Thymus (tissue), 14 donors: Measurements from ENCODE around the gene AS3MT. TPM values are rescaled to one million over a fixed set of nuclear protein-coding genes. Genes with fewer than 3 reads are reported as not detected.
"Not testable (repeated sequence)": the region's sequence is repeated elsewhere in the genome, so short reads cannot be mapped to it uniquely, and the experiment has no call there.

Experiments used
- DNase-seq, 9 donors: peaks; one replicate each; pipeline ENCODE4 v3.0.0-alpha.2; 2013; ENCODE audit warnings: low spot score in 9 of 9, low read depth in 6 of 9, missing footprints in 1 of 9
- H3K27ac ChIP-seq, 2 donors: one replicate each; pipeline ENCODE4 v1.5.1; 2013; ENCODE audit warnings: control low read depth in 1 of 2, low read depth in 1 of 2, low read length in 1 of 2, mild to moderate bottlenecking in 1 of 2, moderate library complexity in 1 of 2
- H3K27me3 ChIP-seq, 2 donors: one replicate each; pipeline ENCODE4 v1.5.1; 2013; ENCODE audit warnings: low read length in 1 of 2; ENCODE audit not compliant: control insufficient read depth in 2 of 2, insufficient read depth in 1 of 2
- H3K36me3 ChIP-seq, 2 donors: one replicate each; pipeline ENCODE4 v1.5.1; 2013; ENCODE audit warnings: low read length in 1 of 2, mild to moderate bottlenecking in 1 of 2, moderate library complexity in 1 of 2; ENCODE audit not compliant: control insufficient read depth in 2 of 2, insufficient read depth in 2 of 2
- H3K4me1 ChIP-seq, 2 donors: one replicate each; pipeline ENCODE4 v1.5.1; 2013; ENCODE audit warnings: low read length in 2 of 2; ENCODE audit not compliant: control insufficient read depth in 2 of 2, insufficient read depth in 2 of 2
- H3K4me3 ChIP-seq, 2 donors: one replicate each; pipeline ENCODE4 v1.5.1; 2013; ENCODE audit warnings: low read length in 2 of 2, control low read depth in 1 of 2, mild to moderate bottlenecking in 1 of 2
- H3K9me3 ChIP-seq, 2 donors: one replicate each; pipeline ENCODE4 v1.5.1; 2013; ENCODE audit warnings: low read length in 1 of 2, mild to moderate bottlenecking in 1 of 2; ENCODE audit not compliant: control insufficient read depth in 2 of 2, insufficient read depth in 1 of 2
- WGBS: extraction: QIAGEN DNeasy Blood & Tissue Kit; methylation state at CpG from one replicate; pipeline ENCODE4 v1.1.7; 2013; 5-methylcytosine and 5-hydroxymethylcytosine counted together
- long read RNA-seq, 10 donors: transcript quantifications; one replicate each; lab custom pipeline, GENCODE V29; 2026
- polyA plus RNA-seq: library from polyadenylated mRNA; stranded (reverse); fragments of 200-250 nt; gene quantifications from one replicate; pipeline ENCODE4 v1.2.3, GENCODE V29; 2013
- total RNA-seq: library from RNA; stranded (reverse); fragments of 120-200 nt; gene quantifications from one replicate; pipeline ENCODE4 v1.2.4, GENCODE V29; 2013
- donor health status: healthy.

AS3MT gene
- total RNA-seq, result 5.2 TPM
- 6.4 TPM for polyA plus RNA-seq
- long read RNA-seq, donor 1, result 0 reads
- long read RNA-seq, donor 2, result 0 reads
- long read RNA-seq, donor 3, result 0 reads
- long read RNA-seq, donor 4, result 0 reads
- long read RNA-seq, donor 5, partial matches to known transcripts, result 7 of 7 reads
- long read RNA-seq, donor 5, other reads (novel, unspliced or antisense), result 0 of 7 reads
- long read RNA-seq, donor 6, result 0 reads
- long read RNA-seq, donor 7, result 0 reads
- long read RNA-seq, donor 8, partial matches to known transcripts, result 0 of 2 reads
- long read RNA-seq, donor 8, other reads (novel, unspliced or antisense), result 0 of 2 reads
- long read RNA-seq, donor 9, result 0 reads
- long read RNA-seq, donor 10, partial matches to known transcripts, result 0 of 1 reads
- long read RNA-seq, donor 10, other reads (novel, unspliced or antisense), result 0 of 1 reads

GRCh38 chr10:102869258-102870198 lies at the start of gene AS3MT:
AS3MT (plus strand) TSS chr10:102869470; CDS start chr10:102869593, 123 bp downstream.
- peak in 5 of 9 donors; percentile 13 to 62 (median 33) for DNase-seq
- H3K27ac ChIP-seq, result no peak within 1 kb of the TSS

GRCh38 chr10:102820008-102820407 lies 49.3 kb upstream of the AS3MT start:
- not testable (repeated sequence) for H3K27ac ChIP-seq, H3K9me3 ChIP-seq, H3K4me3 ChIP-seq, DNase-seq, H3K27me3 ChIP-seq
- Histone ChIP-seq H3K4me1 (peaks cover 4 to 29% of the 10 kb centered on the region in 2 donors), H3K36me3 (peaks cover 7 to 12% of the 10 kb centered on the region in 2 donors)
- WGBS, result 98% methylated on average over 5 of the region's 5 CpGs

More at GRCh38 chr10:102869258-102870198, at the start of gene AS3MT:
- Histone ChIP-seq H3K36me3 (no peaks in the 10 kb centered on the region), H3K9me3 (no peaks in the 10 kb centered on the region), H3K4me3 (peak within 1 kb of the TSS; percentile 48 to 49), H3K4me1 (peaks cover 6 to 7% of the 10 kb centered on the region in 2 donors), H3K27me3 (peaks cover 0 to 19% of the 10 kb centered on the region in 2 donors)
- 12% methylated on average over 63 of the region's 63 CpGs for WGBS

- no peaks in the 10 kb centered on the region for H3K27me3 ChIP-seq
- peaks cover 0 to 10% of the 10 kb centered on the region in 2 donors for H3K9me3 ChIP-seq
- no peak overlapping the region for H3K4me3 ChIP-seq
- WGBS, result 96% methylated on average over 12 of the region's 12 CpGs
- DNase-seq, result no peak
- no peaks in the 10 kb centered on the region for H3K36me3 ChIP-seq
- H3K4me1 ChIP-seq, result peaks cover 4 to 18% of the 10 kb centered on the region in 2 donors
- no peak overlapping the region for H3K27ac ChIP-seq
Measured at GRCh38 chr10:102822222-102822621, 47.0 kb upstream of the AS3MT start.

DNA sequence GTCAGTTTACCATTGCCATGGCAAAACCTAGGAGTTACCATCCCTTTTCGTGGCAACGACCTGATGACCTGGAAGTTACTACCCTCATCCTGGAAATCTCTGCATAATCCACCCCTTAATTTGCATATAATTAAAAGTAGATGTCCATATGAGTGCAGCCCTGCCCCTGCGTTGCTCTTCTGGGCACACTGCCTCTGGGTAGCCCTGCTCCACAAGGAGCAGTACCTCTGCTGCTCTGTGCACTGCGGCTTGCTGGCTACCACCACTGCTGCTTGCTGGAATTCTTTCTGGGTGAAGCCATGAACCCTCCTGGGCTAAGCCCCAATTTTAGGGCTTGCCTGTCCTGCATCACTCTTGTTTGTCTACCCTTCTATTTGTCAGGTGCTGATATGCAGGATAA lies 44.6 kb upstream of the AS3MT start:
- Histone ChIP-seq H3K27ac (no peak overlapping the region), H3K4me1 (peaks cover 0 to 10% of the 10 kb centered on the region in 2 donors), H3K4me3 (no peak overlapping the region), H3K27me3 (no peaks in the 10 kb centered on the region), H3K9me3 (peaks cover 0 to 10% of the 10 kb centered on the region in 2 donors), H3K36me3 (no peaks in the 10 kb centered on the region)
- WGBS, result 99% methylated on average over 4 of the region's 4 CpGs
- DNase-seq, result no peak

- 96% methylated on average over 9 of the region's 9 CpGs for WGBS
Measured at GRCh38 chr10:102826148-102826796, 43.0 kb upstream of the AS3MT start.

GRCh38 chr10:102827597-102827975 lies 41.7 kb upstream of the AS3MT start:
- WGBS, result 96% methylated on average over 5 of the region's 5 CpGs
- Histone ChIP-seq H3K4me3 (no peak overlapping the region), H3K4me1 (peaks cover 0 to 13% of the 10 kb centered on the region in 2 donors), H3K36me3 (no peaks in the 10 kb centered on the region), H3K27me3 (no peaks in the 10 kb centered on the region), H3K27ac (no peak overlapping the region), H3K9me3 (peaks cover 0 to 10% of the 10 kb centered on the region in 2 donors)
- DNase-seq, result no peak

More at GRCh38 chr10:102826148-102826796, 43.0 kb upstream of the AS3MT start:
- H3K27ac ChIP-seq, result no peak overlapping the region
- no peaks in the 10 kb centered on the region for H3K36me3 ChIP-seq
- H3K4me1 ChIP-seq, result peaks cover 0 to 13% of the 10 kb centered on the region in 2 donors
- no peak for DNase-seq
- peaks cover 0 to 10% of the 10 kb centered on the region in 2 donors for H3K9me3 ChIP-seq
- H3K27me3 ChIP-seq, result no peaks in the 10 kb centered on the region
- no peak overlapping the region for H3K4me3 ChIP-seq

DNA sequence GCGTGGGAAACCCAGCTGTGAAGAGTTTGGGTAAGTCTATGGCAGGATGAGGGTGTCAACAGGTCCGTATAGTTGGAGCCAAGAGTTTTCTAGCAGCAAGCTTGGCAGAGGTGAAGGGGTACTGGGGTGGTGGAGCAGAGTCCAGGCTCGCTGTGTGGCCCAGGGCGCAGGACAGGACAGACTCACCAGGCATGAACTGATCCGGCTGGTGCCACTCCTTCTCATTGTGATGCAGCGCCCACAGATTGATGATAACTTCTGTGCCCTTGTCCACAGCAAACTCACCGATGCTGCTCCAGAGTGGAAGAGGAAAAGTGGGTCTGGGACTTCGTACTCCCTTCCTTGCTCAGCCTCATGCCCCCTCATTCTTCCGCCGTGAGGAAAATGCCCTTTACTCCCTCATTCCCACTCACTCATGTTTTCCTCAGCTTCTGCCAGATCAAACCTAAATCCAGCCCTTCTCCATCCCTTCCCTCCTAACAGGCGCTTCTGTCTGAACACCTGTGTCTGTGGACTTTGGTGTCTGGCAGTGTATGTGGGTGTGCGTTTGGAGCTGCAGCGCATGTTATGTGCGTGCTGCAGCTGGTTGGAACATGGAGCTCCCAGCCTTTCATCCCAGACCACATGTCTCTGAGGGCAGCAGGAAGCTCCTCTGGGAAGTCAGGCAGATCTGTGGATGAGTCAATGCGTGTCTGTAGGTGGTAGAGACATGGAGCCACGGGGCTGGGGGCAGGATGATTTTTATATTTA lies 37.8 kb upstream of the AS3MT start:
- Histone ChIP-seq H3K9me3 (no peaks in the 10 kb centered on the region), H3K4me1 (peaks cover 0 to 9% of the 10 kb centered on the region in 2 donors), H3K4me3 (no peak overlapping the region), H3K36me3 (no peaks in the 10 kb centered on the region), H3K27ac (no peak overlapping the region), H3K27me3 (no peaks in the 10 kb centered on the region)
- 92% methylated on average over 16 of the region's 16 CpGs for WGBS
- no peak for DNase-seq

DNA sequence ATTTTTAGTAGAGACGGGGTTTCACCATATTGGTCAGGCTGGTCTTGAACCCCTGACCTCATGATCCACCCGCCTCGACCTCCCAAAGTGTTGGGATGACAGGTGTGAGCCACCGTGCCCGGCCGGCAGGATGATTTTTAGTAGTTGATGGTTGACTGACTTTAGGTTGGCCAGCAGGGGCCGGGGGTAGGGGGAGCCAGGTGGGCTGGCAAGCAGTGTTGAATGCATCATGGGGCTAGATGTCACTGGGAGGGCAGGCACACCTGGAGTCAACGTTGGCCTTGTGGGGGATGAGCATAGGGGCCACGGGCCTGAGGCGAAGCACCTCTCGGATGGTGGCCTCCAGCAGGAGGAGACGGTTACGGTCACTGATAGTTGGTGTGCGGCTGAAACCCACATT lies 37.0 kb upstream of the AS3MT start:
- Histone ChIP-seq H3K4me1 (peaks cover 0 to 9% of the 10 kb centered on the region in 2 donors), H3K4me3 (no peak overlapping the region), H3K27ac (no peak overlapping the region), H3K9me3 (no peaks in the 10 kb centered on the region), H3K27me3 (no peaks in the 10 kb centered on the region), H3K36me3 (no peaks in the 10 kb centered on the region)
- DNase-seq, result no peak
- WGBS, result 93% methylated on average over 14 of the region's 14 CpGs
